ENCODE measurements around the gene SYNJ2BP.

- TF ChIP-seq POLR2A (IDR thresholded peaks at IDR 0.05; ENCODE audit: low read depth, low read length): no peak
- no peak for TF ChIP-seq TAF1 (IDR thresholded peaks at IDR 0.05; ENCODE audit: low read depth, low read length)
- TF ChIP-seq SPI1 (IDR thresholded peaks at IDR 0.05; ENCODE audit: low read depth, low read length): no peak
- TF ChIP-seq POLR2AphosphoS5 (IDR thresholded peaks at IDR 0.05; ENCODE audit: low read depth, low read length): no peak
- TF ChIP-seq POU2F2 (IDR thresholded peaks at IDR 0.05; ENCODE audit: low read depth, low read length): no peak
- TF ChIP-seq PAX5 (IDR thresholded peaks at IDR 0.05; ENCODE audit: insufficient read depth, low read length, severe bottlenecking): no peak
These were observed 24.8 kb upstream of the SYNJ2BP start for GRCh38 chr14:70441641-70442040.
